Measurements from ENCODE around the gene CBR4. TPM values are rescaled to one million over a fixed set of nuclear protein-coding genes. Genes with fewer than 3 reads are reported as not detected.
A peak's percentile ranks its signal among the peaks of the same experiment; 100 is the strongest.

CBR4 gene
- total RNA-seq, 2 experiments from 2014 or later: 21.9 to 40.9 TPM

- Histone ChIP-seq H3K9me3 (ENCODE audit: low read length) (no peaks in the 10 kb centered on the region), H3K4me2 (ENCODE audit: low read length) (no peak overlapping the region), H3K27ac (ENCODE audit: low read depth, low read length, poor library complexity, severe bottlenecking) (no peak overlapping the region), H3K4me1 (ENCODE audit: insufficient read depth, low read length, poor library complexity, severe bottlenecking) (no peaks in the 10 kb centered on the region), H3K9me2 (ENCODE audit: insufficient read depth, low read length) (no peaks in the 10 kb centered on the region), H4K20me1 (ENCODE audit: insufficient read depth, low read length) (no peaks in the 10 kb centered on the region), H3K79me2 (ENCODE audit: insufficient read depth, low read depth, low read length) (no peaks in the 10 kb centered on the region), H3K36me3 (ENCODE audit: insufficient read depth, low read length) (no peaks in the 10 kb centered on the region), H3K4me3 (ENCODE audit: low read depth, low read length, poor library complexity, severe bottlenecking) (no peak overlapping the region), H2AFZ (ENCODE audit: low read length) (no peak overlapping the region)
- TF ChIP-seq CTCF (conservative IDR thresholded peaks at IDR 0.05; ENCODE audit: low read length) (no peak), EZH2phosphoT487 (IDR thresholded peaks at IDR 0.05; ENCODE audit: borderline replicate concordance, low read depth, low read length) (no peak)
- no peak for DNase-seq (ENCODE audit: low spot score)
- ChIA-PET POLR2A (no interaction called here), CTCF (ENCODE audit: unreplicated experiment) (no interaction called here)
- intact Hi-C loops (cut with micrococcal nuclease; ENCODE audit: unreplicated experiment): loop anchor here (5.0 kb wide), 1 partner anchor 465 kb away; no protein-coding TSS in a partner anchor
- BruUV-seq (replicated peaks): no TSS peak
Observed at GRCh38 chr4:169027663-169028062, 17.6 kb upstream of the CBR4 start.

GRCh38 chr4:169025184-169025583, 15.1 kb upstream of the CBR4 start:
- no peaks in the 10 kb centered on the region for H3K4me1 ChIP-seq (ENCODE audit: insufficient read depth, low read length, poor library complexity, severe bottlenecking)
- no peak overlapping the region for H2AFZ ChIP-seq (ENCODE audit: low read length)
- no peak overlapping the region for H3K4me3 ChIP-seq (ENCODE audit: low read depth, low read length, poor library complexity, severe bottlenecking)
- DNase-seq (ENCODE audit: low spot score): no peak
- H3K27ac ChIP-seq (ENCODE audit: low read depth, low read length, poor library complexity, severe bottlenecking): no peak overlapping the region
- ChIA-PET CTCF (ENCODE audit: unreplicated experiment) (no interaction called here), POLR2A (interaction anchor here (1.0 to 1.2 kb wide), 2 partner anchors 14 to 15 kb away, joined by 3 to 4 read pairs; partner anchors contain the start of gene CBR4)
- TF ChIP-seq CTCF (conservative IDR thresholded peaks at IDR 0.05; ENCODE audit: low read length): no peak
- TF ChIP-seq EZH2phosphoT487 (IDR thresholded peaks at IDR 0.05; ENCODE audit: borderline replicate concordance, low read depth, low read length): no peak
- BruUV-seq (replicated peaks): no TSS peak
- no peaks in the 10 kb centered on the region for H3K9me3 ChIP-seq (ENCODE audit: low read length)
- no peaks in the 10 kb centered on the region for H4K20me1 ChIP-seq (ENCODE audit: insufficient read depth, low read length)
- intact Hi-C loops (cut with micrococcal nuclease; ENCODE audit: unreplicated experiment): loop anchor here (5.0 kb wide), 1 partner anchor 467 kb away; no protein-coding TSS in a partner anchor
- H3K9me2 ChIP-seq (ENCODE audit: insufficient read depth, low read length): no peaks in the 10 kb centered on the region
- no peaks in the 10 kb centered on the region for H3K36me3 ChIP-seq (ENCODE audit: insufficient read depth, low read length)
- no peak overlapping the region for H3K4me2 ChIP-seq (ENCODE audit: low read length)
- no peaks in the 10 kb centered on the region for H3K79me2 ChIP-seq (ENCODE audit: insufficient read depth, low read depth, low read length)

GRCh38 chr4:169024762-169025161, 14.7 kb upstream of the CBR4 start:
- Histone ChIP-seq H2AFZ (ENCODE audit: low read length) (no peak overlapping the region), H3K36me3 (ENCODE audit: insufficient read depth, low read length) (no peaks in the 10 kb centered on the region), H4K20me1 (ENCODE audit: insufficient read depth, low read length) (no peaks in the 10 kb centered on the region), H3K27ac (ENCODE audit: low read depth, low read length, poor library complexity, severe bottlenecking) (no peak overlapping the region), H3K9me2 (ENCODE audit: insufficient read depth, low read length) (no peaks in the 10 kb centered on the region), H3K4me2 (ENCODE audit: low read length) (no peak overlapping the region), H3K79me2 (ENCODE audit: insufficient read depth, low read depth, low read length) (no peaks in the 10 kb centered on the region), H3K4me1 (ENCODE audit: insufficient read depth, low read length, poor library complexity, severe bottlenecking) (no peaks in the 10 kb centered on the region), H3K9me3 (ENCODE audit: low read length) (no peaks in the 10 kb centered on the region), H3K4me3 (ENCODE audit: low read depth, low read length, poor library complexity, severe bottlenecking) (no peak overlapping the region)
- TF ChIP-seq CTCF (conservative IDR thresholded peaks at IDR 0.05; ENCODE audit: low read length) (peak; percentile 72), EZH2phosphoT487 (IDR thresholded peaks at IDR 0.05; ENCODE audit: borderline replicate concordance, low read depth, low read length) (no peak)
- intact Hi-C loops (cut with micrococcal nuclease; ENCODE audit: unreplicated experiment): loop anchor here (5.0 kb wide), 1 partner anchor 468 kb away; no protein-coding TSS in a partner anchor
- BruUV-seq (replicated peaks): no TSS peak
- DNase-seq (ENCODE audit: low spot score): peak; percentile 19
- ChIA-PET CTCF (ENCODE audit: unreplicated experiment) (no interaction called here), POLR2A (interaction anchor here (1.2 kb wide), 1 partner anchor 15 kb away, joined by 4 read pairs; the partner anchor contains the start of gene CBR4)
